MM.1S (cell line): Measurements from ENCODE around the gene LPIN1.
A peak's percentile ranks its signal among the peaks of the same experiment; 100 is the strongest.

Experiments used
- DNase-seq: peaks from one replicate; pipeline ENCODE4 v3.0.0-alpha.2; 2015
- H2AFZ ChIP-seq: fragments of 300-600 bp; sonication (generic); 2 replicates; pipeline ENCODE4 v1.6.0; 2016; ENCODE audit warnings: antibody characterized with exemption, low read length
- H3F3A ChIP-seq: fragments of 300-600 bp; sonication (generic); 2 replicates; pipeline ENCODE4 v1.6.1; 2016; ENCODE audit warnings: mild to moderate bottlenecking, antibody characterized with exemption, low read length, moderate library complexity, mixed read lengths; ENCODE audit not compliant: insufficient read depth
- H3K27ac ChIP-seq: fragments of 300-600 bp; sonication (generic); 2 replicates; pipeline ENCODE4 v1.5.1; 2016; ENCODE audit warnings: mild to moderate bottlenecking, low read length
- H3K27me3 ChIP-seq: fragments of 300-600 bp; sonication (generic); replicated peaks from 2 replicates; pipeline ENCODE4 v1.6.0; 2016; ENCODE audit warnings: low read length; ENCODE audit not compliant: insufficient read depth
- H3K36me3 ChIP-seq: fragments of 300-600 bp; sonication (generic); replicated peaks from 2 replicates; pipeline ENCODE4 v1.6.1; 2016; ENCODE audit warnings: mild to moderate bottlenecking, low read length, mixed read lengths; ENCODE audit not compliant: insufficient read depth
- H3K4me1 ChIP-seq: fragments of 300-600 bp; sonication (generic); 2 replicates; pipeline ENCODE4 v1.6.1; 2016; ENCODE audit warnings: low read length, mixed read lengths
- H3K4me2 ChIP-seq: fragments of 300-600 bp; sonication (generic); 2 replicates; pipeline ENCODE4 v1.6.0; 2016; ENCODE audit warnings: low read depth, low read length
- H3K4me3 ChIP-seq: fragments of 300-600 bp; sonication (generic); 2 replicates; pipeline ENCODE4 v1.5.1; 2016; ENCODE audit warnings: low read length, mixed read lengths
- H3K79me2 ChIP-seq: fragments of 300-600 bp; sonication (generic); 2 replicates; pipeline ENCODE4 v1.6.1; 2016; ENCODE audit warnings: mixed run types, low read length, mixed read lengths
- H3K9ac ChIP-seq: fragments of 300-600 bp; sonication (generic); 2 replicates; pipeline ENCODE4 v1.6.1; 2016; ENCODE audit warnings: low read length, mixed read lengths
- H3K9me2 ChIP-seq: fragments of 300-600 bp; sonication (generic); replicated peaks from 2 replicates; pipeline ENCODE4 v1.6.1; 2016; ENCODE audit warnings: mild to moderate bottlenecking, low read length, mixed read lengths; ENCODE audit not compliant: insufficient read depth
- H3K9me3 ChIP-seq: fragments of 300-600 bp; sonication (generic); replicated peaks from 2 replicates; pipeline ENCODE4 v1.6.1; 2016; ENCODE audit warnings: mild to moderate bottlenecking, low read length, mixed read lengths; ENCODE audit not compliant: insufficient read depth
- H4K20me1 ChIP-seq: fragments of 300-600 bp; sonication (generic); 2 replicates; pipeline ENCODE4 v1.6.1; 2016; ENCODE audit warnings: mild to moderate bottlenecking, low read length, moderate library complexity, mixed read lengths; ENCODE audit not compliant: insufficient read depth
- CTCF ChIP-seq: fragments of 300-600 bp; sonication (generic); IDR thresholded peaks from 2 replicates; pipeline ENCODE4 v1.5.1; 2016; ENCODE audit warnings: antibody characterized with exemption, low read length, mixed read lengths
- EZH2 ChIP-seq: fragments of 300-600 bp; sonication (generic); optimal IDR thresholded peaks from 2 replicates; pipeline ENCODE3; 2017; ENCODE audit warnings: low read depth, mild to moderate bottlenecking, antibody characterized with exemption, low read length, mixed read lengths
- EZH2phosphoT487 ChIP-seq: fragments of 300-600 bp; sonication (generic); IDR thresholded peaks from 2 replicates; pipeline ENCODE4 v1.6.1; 2018; ENCODE audit warnings: antibody characterized with exemption, low read length

Gene LPIN1

GRCh38 chr2:11738589-11739436 lies 7.6 kb upstream of the LPIN1 start:
- H3K27me3 ChIP-seq = no peaks in the 10 kb centered on the region
- H3K4me2 ChIP-seq = no peak overlapping the region
- H3K9ac ChIP-seq = no peak overlapping the region
- TF ChIP-seq CTCF (peak; percentile 75), EZH2 (no peak)
- no peak overlapping the region for H3K27ac ChIP-seq
- H2AFZ ChIP-seq = no peak overlapping the region
- DNase-seq = peak; percentile 56
- no peaks in the 10 kb centered on the region for H4K20me1 ChIP-seq
- no peaks in the 10 kb centered on the region for H3K36me3 ChIP-seq
- H3F3A ChIP-seq = peaks cover 8% of the 10 kb centered on the region; the same call in 1 of the 2 replicates
- H3K9me3 ChIP-seq = no peaks in the 10 kb centered on the region
- H3K4me3 ChIP-seq = no peak overlapping the region
- H3K9me2 ChIP-seq = no peaks in the 10 kb centered on the region
- peaks cover 8% of the 10 kb centered on the region for H3K4me1 ChIP-seq
- H3K79me2 ChIP-seq = 0 out of 2 replicates have a peak, but pooled peaks cover 6% of the 10 kb centered on the region

GRCh38 chr2:11740723-11741122 lies 5.7 kb upstream of the LPIN1 start:
- peaks cover 11% of the 10 kb centered on the region for H3K79me2 ChIP-seq
- no peak for TF ChIP-seq EZH2
- TF ChIP-seq EZH2phosphoT487 = no peak
- TF ChIP-seq CTCF = no peak
- no peaks in the 10 kb centered on the region for H3K27me3 ChIP-seq
- H2AFZ ChIP-seq = no peak overlapping the region
- no peak overlapping the region for H3K27ac ChIP-seq
- H3K9me2 ChIP-seq = no peaks in the 10 kb centered on the region
- H3K36me3 ChIP-seq = no peaks in the 10 kb centered on the region
- H3K4me3 ChIP-seq = no peak overlapping the region
- H3F3A ChIP-seq = peaks cover 27% of the 10 kb centered on the region
- no peaks in the 10 kb centered on the region for H3K9me3 ChIP-seq
- no peaks in the 10 kb centered on the region for H4K20me1 ChIP-seq
- no peak overlapping the region for H3K4me2 ChIP-seq
- H3K4me1 ChIP-seq = peaks cover 25% of the 10 kb centered on the region
- H3K9ac ChIP-seq = no peak overlapping the region
- no peak for DNase-seq

- H3K79me2 ChIP-seq = peaks cover 24% of the 10 kb centered on the region
- H3K4me2 ChIP-seq = no peak overlapping the region
- peaks cover 30% of the 10 kb centered on the region for H3K4me1 ChIP-seq
- H3K27ac ChIP-seq = no peak overlapping the region
- TF ChIP-seq EZH2 (no peak), EZH2phosphoT487 (no peak), CTCF (no peak)
- no peaks in the 10 kb centered on the region for H3K9me2 ChIP-seq
- no peaks in the 10 kb centered on the region for H3K9me3 ChIP-seq
- DNase-seq = no peak
- H3K36me3 ChIP-seq = no peaks in the 10 kb centered on the region
- no peak overlapping the region for H3K9ac ChIP-seq
- no peaks in the 10 kb centered on the region for H3K27me3 ChIP-seq
- peaks cover 36% of the 10 kb centered on the region for H3F3A ChIP-seq
- no peak overlapping the region for H2AFZ ChIP-seq
- H4K20me1 ChIP-seq = no peaks in the 10 kb centered on the region
- H3K4me3 ChIP-seq = no peak overlapping the region
These were observed 4.1 kb upstream of the LPIN1 start for GRCh38 chr2:11742317-11742701.
